COLO668 (cell line): ENCODE results near the gene C2CD4A.
A peak's percentile ranks its signal among the peaks of the same experiment; 100 is the strongest.
"Not testable (repeated sequence)": the region's sequence is repeated elsewhere in the genome, so short reads cannot be mapped to it uniquely, and the experiment has no call there.

Experiments
- DNase-seq: peaks from one replicate; lab custom pipeline; 2025; ENCODE audit not compliant: unreplicated experiment; lab: John Stamatoyannopoulos, UW

Gene C2CD4A

GRCh38 chr15:62066663-62067447, at the start of gene C2CD4A:
C2CD4A (plus strand) TSS chr15:62066977; CDS start chr15:62067614, 637 bp downstream.
- peak; percentile 96 for DNase-seq

GRCh38 chr15:62020576-62021160, 46.1 kb upstream of the C2CD4A start:
- no peak for DNase-seq

- no peak for DNase-seq
Measured at GRCh38 chr15:62021991-62022600, 44.7 kb upstream of the C2CD4A start.

DNA sequence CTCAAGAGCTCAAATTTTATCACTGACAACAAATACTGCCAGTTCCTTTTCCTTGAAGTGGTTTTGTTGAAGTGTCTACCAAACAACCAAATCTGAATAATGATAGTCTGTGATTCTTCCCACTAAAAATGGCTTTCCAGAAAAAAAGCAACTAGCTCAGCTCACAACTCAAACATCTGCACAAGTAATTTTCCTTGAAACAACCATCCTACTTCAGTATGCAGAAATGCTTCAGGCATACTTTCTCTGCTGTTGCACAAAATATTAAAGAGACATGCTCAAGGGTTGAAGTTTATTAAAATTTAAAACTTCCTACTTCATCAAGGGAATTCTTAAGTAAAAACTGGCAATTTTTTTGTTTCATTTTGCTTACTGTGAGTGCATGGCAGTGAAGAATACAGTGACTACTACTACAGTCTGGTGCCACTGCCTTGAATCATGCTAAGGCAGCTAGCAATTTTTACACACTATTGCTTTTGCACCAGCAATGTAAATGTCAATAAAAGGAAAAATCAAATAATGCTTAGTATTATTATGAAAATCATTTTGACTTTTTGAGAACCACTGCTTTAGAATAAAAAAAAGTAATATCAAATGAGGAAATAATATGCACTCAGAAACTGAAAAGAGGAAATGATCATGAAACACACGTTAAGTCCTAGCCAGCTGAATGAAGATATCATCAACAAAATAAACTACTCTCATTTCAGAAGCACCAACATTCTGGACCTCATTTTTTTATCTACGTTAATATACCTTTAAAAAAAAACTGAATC, 40.1 kb upstream of the C2CD4A start:
- DNase-seq = no peak

DNA sequence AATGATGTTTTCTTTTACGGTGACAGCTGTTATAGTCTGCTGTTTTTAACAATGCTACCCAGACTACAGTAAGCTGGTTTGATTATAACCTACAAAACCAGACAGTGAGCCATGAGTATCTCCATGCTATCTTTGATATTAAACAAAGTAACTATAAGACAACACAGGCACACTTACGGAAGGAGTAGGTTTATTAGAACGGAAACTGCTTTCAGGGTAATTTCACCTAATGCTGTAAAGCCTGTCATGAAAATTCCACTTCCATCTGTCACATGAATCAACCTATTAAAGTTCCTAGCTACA, 39.6 kb upstream of the C2CD4A start:
- DNase-seq = no peak

GRCh38 chr15:62027916-62028315, 38.9 kb upstream of the C2CD4A start:
- no peak for DNase-seq

- no peak for DNase-seq
Measured at GRCh38 chr15:62035256-62035924, 31.4 kb upstream of the C2CD4A start.

DNA sequence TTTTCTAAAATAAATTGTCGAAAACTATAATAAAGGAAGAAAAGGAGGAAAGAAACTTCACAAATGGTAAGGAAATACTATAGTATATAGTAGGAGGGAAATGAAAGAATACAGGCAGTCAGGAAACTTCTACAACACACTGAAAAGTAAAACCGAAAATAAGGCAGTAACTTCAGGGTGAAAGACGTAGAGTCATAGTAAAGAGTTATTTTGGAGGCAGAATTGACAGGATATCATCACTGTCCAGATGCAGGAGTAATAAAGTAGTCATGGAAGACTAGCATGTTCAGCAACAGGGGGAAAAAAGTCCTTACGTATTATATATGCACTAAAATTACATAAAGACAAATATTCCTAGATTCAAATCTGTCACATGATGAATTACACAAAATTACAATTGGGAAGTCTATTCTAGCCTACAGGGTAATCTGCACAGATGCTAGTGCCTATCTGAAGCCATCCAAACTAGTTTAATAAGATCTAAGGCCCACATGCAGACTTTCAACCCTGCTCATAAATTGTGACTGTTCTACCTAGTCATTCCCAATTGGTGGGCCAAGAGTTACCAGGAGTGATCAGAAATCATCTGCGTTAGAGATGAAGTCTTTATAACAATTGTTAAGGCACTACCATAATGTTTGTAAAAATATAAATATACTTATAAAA, 20.6 kb upstream of the C2CD4A start:
- no peak for DNase-seq

GRCh38 chr15:62047282-62047827, 19.4 kb upstream of the C2CD4A start:
- DNase-seq = no peak

- DNase-seq = not testable (repeated sequence)
Measured at GRCh38 chr15:62048254-62048653, 18.5 kb upstream of the C2CD4A start.

- DNase-seq = no peak
Measured at GRCh38 chr15:62050115-62050514, 16.7 kb upstream of the C2CD4A start.

GRCh38 chr15:62051166-62051565, 15.6 kb upstream of the C2CD4A start:
- no peak for DNase-seq

DNA sequence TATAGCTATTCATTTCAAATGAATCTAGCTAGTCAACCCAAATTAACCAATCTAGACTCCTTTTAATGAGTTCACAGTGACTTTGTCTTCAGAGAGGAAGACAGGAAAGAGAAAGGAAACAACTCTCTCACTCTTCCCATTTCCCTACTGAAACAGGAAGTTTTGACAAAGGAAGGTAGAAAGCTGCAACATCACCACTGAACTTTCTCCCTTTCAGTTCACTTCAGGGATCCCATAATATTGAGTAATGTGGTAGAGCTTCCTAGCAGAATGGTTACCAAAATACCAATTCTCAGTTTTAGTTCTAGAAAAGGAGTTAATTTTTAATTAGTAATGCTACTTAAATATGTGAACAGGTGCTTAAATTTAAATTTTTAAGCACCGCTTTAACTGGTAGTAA, 14.1 kb upstream of the C2CD4A start:
- no peak for DNase-seq

DNA sequence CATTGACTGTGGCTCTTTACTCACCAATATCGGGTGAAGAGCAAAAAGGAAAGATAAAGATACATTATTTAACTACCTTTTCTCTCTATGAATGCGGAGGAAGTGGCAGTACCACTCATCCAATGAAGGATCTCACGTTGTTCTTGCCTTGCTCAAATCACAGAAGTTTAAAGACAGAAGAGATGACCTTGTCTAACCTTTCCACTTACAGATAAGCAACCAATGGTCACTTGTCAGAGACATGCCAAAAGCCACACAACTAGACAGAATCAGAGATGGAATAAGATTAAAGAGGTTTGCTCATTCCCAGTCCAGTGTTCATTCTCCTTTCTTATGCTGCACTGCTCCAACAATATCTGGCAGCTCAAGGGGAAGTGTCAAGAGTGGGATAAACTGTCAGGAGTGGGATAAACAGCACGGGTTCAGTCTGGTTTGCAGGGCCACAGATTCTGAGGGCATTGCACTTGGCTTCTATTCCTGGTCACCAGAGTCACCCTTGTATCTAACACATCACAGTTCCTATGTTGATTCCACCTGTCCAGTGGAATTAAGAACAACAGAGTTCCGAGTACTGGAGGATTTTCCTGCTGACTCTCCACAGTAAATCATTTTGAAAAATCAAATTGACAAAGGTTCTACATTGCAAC, 13.2 kb upstream of the C2CD4A start:
- DNase-seq = no peak

GRCh38 chr15:62054979-62055378, 11.8 kb upstream of the C2CD4A start:
- DNase-seq = no peak

GRCh38 chr15:62057341-62057980, 9.3 kb upstream of the C2CD4A start:
- no peak for DNase-seq

DNA sequence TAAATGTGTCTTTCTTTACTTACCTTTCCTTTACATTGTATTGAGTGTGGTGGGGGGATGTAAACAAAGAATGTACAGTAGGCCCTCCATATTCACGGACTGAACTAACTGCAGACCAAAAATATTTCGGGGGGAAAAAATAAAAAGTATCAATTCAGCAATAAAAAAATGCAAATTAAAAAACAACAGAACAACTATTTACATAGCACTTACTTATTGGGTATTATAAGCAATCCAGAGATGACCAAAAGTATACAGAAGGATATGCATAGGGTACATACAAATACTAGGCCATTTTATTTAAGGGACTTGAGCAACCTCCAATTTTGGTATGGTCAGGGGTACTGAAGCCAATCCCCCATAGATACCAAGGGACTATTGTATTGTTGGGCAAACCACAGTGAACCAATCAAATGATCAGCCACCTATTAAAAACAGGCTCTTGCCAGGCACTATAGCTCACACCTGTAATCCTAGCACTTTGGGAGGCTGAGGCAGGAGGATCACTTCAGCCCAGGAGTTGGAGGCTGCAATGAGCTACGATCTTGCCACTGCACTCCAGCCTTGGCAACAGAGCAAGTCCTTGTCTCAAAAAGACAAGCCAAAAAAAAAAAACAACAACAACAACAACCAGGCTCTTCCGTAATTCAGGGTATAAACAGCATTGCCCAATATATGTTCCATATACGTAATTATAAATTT, 8.3 kb upstream of the C2CD4A start:
- DNase-seq = no peak

GRCh38 chr15:62059108-62059815, 7.5 kb upstream of the C2CD4A start:
- no peak for DNase-seq
